PC-3 (cell line): Measurements from ENCODE around the gene TOLLIP. TPM values are rescaled to one million over a fixed set of nuclear protein-coding genes. Genes with fewer than 3 reads are reported as not detected.

ENCODE experiments used
- ATAC-seq: fragments of 200-7000 bp; cut with Tn5 transposase; 2 replicates; pipeline ENCODE4 v1.9.1; 2020; ENCODE audit warnings: mild to moderate bottlenecking, moderate library complexity
- BruUV-seq: library from RNA; stranded (reverse); fragments of 400-500 nt; replicated peaks from 2 replicates; lab custom pipeline; 2021; lab: Mats Ljungman, UMichigan
- CTCF ChIA-PET: fragments of 300-600 bp; sonication (Branson Sonifier 250); formaldehyde crosslinking; loops from one replicate; lab custom pipeline; 2022; ENCODE audit warnings: antibody characterized with exemption; lab: Charles Lee
- POLR2A ChIA-PET: fragments of 300-600 bp; sonication (Branson Sonifier 250); formaldehyde crosslinking; loops from one replicate; lab custom pipeline; 2022; ENCODE audit warnings: antibody characterized with exemption; ENCODE audit not compliant: unreplicated experiment; lab: Charles Lee
- DNase-seq: peaks from one replicate; pipeline ENCODE4 v3.0.0-alpha.2; 2015
- H2AFZ ChIP-seq: fragments of 300-600 bp; sonication (generic); 2 replicates; pipeline ENCODE4 v1.6.0; 2016; ENCODE audit warnings: antibody characterized with exemption, low read length
- H3F3A ChIP-seq: fragments of 300-600 bp; sonication (generic); one replicate; pipeline ENCODE4 v1.6.0; 2017; ENCODE audit warnings: antibody characterized with exemption, low read length, control low read depth, mild to moderate bottlenecking; ENCODE audit not compliant: unreplicated experiment
- H3K27ac ChIP-seq: fragments of 300-600 bp; sonication (generic); 2 replicates; pipeline ENCODE4 v1.5.1; 2016; ENCODE audit warnings: mild to moderate bottlenecking, low read length
- H3K27me3 ChIP-seq: fragments of 300-600 bp; sonication (generic); 2 replicates; pipeline ENCODE4 v1.6.1; 2016; ENCODE audit warnings: low read length, mixed read lengths
- H3K36me3 ChIP-seq: fragments of 300-600 bp; sonication (generic); 2 replicates; pipeline ENCODE4 v1.6.1; 2016; ENCODE audit warnings: low read depth, mixed run types, low read length, mixed read lengths
- H3K4me1 ChIP-seq: fragments of 300-600 bp; sonication (generic); 2 replicates; pipeline ENCODE4 v1.5.1; 2016; ENCODE audit warnings: low read length; ENCODE audit not compliant: insufficient read depth
- H3K4me2 ChIP-seq: fragments of 300-600 bp; sonication (generic); 2 replicates; pipeline ENCODE4 v1.6.0; 2016; ENCODE audit warnings: low read length
- H3K4me3 ChIP-seq: fragments of 300-600 bp; sonication (generic); 2 replicates; pipeline ENCODE4 v1.5.1; 2016; ENCODE audit warnings: mild to moderate bottlenecking, low read length, mixed read lengths
- H3K79me2 ChIP-seq: fragments of 300-600 bp; sonication (generic); 2 replicates; pipeline ENCODE4 v1.6.1; 2017; ENCODE audit warnings: low read length, mixed read lengths
- H3K9ac ChIP-seq: fragments of 300-600 bp; sonication (generic); 2 replicates; pipeline ENCODE4 v1.6.0; 2016; ENCODE audit warnings: mild to moderate bottlenecking, low read length
- H3K9me2 ChIP-seq: fragments of 300-600 bp; sonication (generic); replicated peaks from 2 replicates; pipeline ENCODE4 v1.6.1; 2016; ENCODE audit warnings: mixed run types, low read length, mixed read lengths
- H3K9me3 ChIP-seq: fragments of 300-600 bp; sonication (generic); 2 replicates; pipeline ENCODE4 v1.6.1; 2016; ENCODE audit warnings: low read length, mixed read lengths
- H4K20me1 ChIP-seq: fragments of 300-600 bp; sonication (generic); 2 replicates; pipeline ENCODE4 v1.6.1; 2016; ENCODE audit warnings: low read length, mixed read lengths
- CTCF ChIP-seq: fragments of 300-600 bp; sonication (generic); conservative IDR thresholded peaks from 2 replicates; pipeline ENCODE4 v1.5.1; 2017; ENCODE audit warnings: antibody characterized with exemption, low read depth, mild to moderate bottlenecking, low read length
- EZH2 ChIP-seq: fragments of 300-600 bp; sonication (generic); IDR thresholded peaks from one replicate; pipeline ENCODE4 v1.6.1; 2017; ENCODE audit warnings: antibody characterized with exemption, mild to moderate bottlenecking, low read length; ENCODE audit not compliant: unreplicated experiment
- EZH2phosphoT487 ChIP-seq: fragments of 300-600 bp; sonication (generic); IDR thresholded peaks from 2 replicates; pipeline ENCODE4 v1.6.1; 2018; ENCODE audit warnings: mild to moderate bottlenecking, antibody characterized with exemption, low read length, borderline replicate concordance
- intact Hi-C: fragments of 100-400 bp; cut with micrococcal nuclease; formaldehyde crosslinking; loops from 2 replicates; pipeline ENCODE4 v1.9.0; 2023
- total RNA-seq: library from RNA; depleted of rRNA; stranded (reverse); fragments of >200 nt; gene quantifications from 2 replicates; pipeline ENCODE4 v1.2.3, GENCODE V29; 2014

The TOLLIP gene
- total RNA-seq, 1 experiment from 2014 or later: 43.2 TPM

GRCh38 chr11:1255151-1255550 lies 54.3 kb downstream of the TOLLIP start:
- H3K4me3 ChIP-seq: no peak overlapping the region
- TF ChIP-seq CTCF: no peak
- no peak for TF ChIP-seq EZH2phosphoT487
- TF ChIP-seq EZH2: no peak
- H3F3A ChIP-seq: no peaks in the 10 kb centered on the region
- H3K27me3 ChIP-seq: no peaks in the 10 kb centered on the region
- intact Hi-C loops: no loop called here
- POLR2A ChIA-PET: no interaction called here
- DNase-seq (no peak), ATAC-seq (no peak)
- no peaks in the 10 kb centered on the region for H3K36me3 ChIP-seq
- no peak overlapping the region for H3K27ac ChIP-seq
- H2AFZ ChIP-seq: no peak overlapping the region
- H3K4me2 ChIP-seq: no peak overlapping the region
- no peaks in the 10 kb centered on the region for H3K79me2 ChIP-seq
- CTCF ChIA-PET: no interaction called here
- BruUV-seq: no TSS peak
- H3K9me2 ChIP-seq: no peaks in the 10 kb centered on the region
- H3K4me1 ChIP-seq: no peaks in the 10 kb centered on the region
- H3K9ac ChIP-seq: no peak overlapping the region
- H3K9me3 ChIP-seq: no peaks in the 10 kb centered on the region
- H4K20me1 ChIP-seq: no peaks in the 10 kb centered on the region

GRCh38 chr11:1254733-1255132 lies 54.7 kb downstream of the TOLLIP start:
- Histone ChIP-seq H3K27me3 (no peaks in the 10 kb centered on the region), H3K36me3 (no peaks in the 10 kb centered on the region), H3K4me1 (no peaks in the 10 kb centered on the region), H3K9ac (no peak overlapping the region), H3F3A (no peaks in the 10 kb centered on the region), H3K9me2 (no peaks in the 10 kb centered on the region), H2AFZ (no peak overlapping the region), H3K79me2 (no peaks in the 10 kb centered on the region), H3K4me3 (no peak overlapping the region), H3K27ac (no peak overlapping the region), H3K4me2 (no peak overlapping the region), H4K20me1 (no peaks in the 10 kb centered on the region), H3K9me3 (no peaks in the 10 kb centered on the region)
- TSS peak; percentile 12 for BruUV-seq
- TF ChIP-seq EZH2phosphoT487: no peak
- TF ChIP-seq CTCF: no peak
- TF ChIP-seq EZH2: no peak
- intact Hi-C loops: no loop called here
- CTCF ChIA-PET: no interaction called here
- DNase-seq (no peak), ATAC-seq (no peak)
- POLR2A ChIA-PET: no interaction called here

DNA sequence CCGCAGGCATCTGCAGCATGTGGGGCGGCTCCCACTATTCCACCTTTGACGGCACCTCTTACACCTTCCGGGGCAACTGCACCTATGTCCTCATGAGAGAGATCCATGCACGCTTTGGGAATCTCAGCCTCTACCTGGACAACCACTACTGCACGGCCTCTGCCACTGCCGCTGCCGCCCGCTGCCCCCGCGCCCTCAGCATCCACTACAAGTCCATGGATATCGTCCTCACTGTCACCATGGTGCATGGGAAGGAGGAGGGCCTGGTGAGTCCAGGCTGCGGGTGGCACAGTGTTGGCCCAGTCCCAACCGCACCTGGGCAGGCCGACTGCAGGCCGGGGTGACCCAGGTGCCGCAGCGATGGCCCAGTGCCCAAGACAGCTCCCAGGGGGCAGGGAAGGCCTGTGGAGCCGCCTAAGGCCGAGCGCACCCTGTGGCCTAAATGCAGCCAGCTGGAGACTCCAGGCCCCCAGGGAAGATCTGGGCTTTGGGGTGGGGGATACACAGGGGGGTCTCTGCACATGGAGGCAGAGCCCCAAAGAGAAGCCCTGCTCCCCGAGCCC lies 55.3 kb downstream of the TOLLIP start:
- DNase-seq (no peak), ATAC-seq (no peak)
- H3K9ac ChIP-seq: no peak overlapping the region
- no peaks in the 10 kb centered on the region for H3K36me3 ChIP-seq
- H3K4me2 ChIP-seq: no peak overlapping the region
- H3K9me2 ChIP-seq: no peaks in the 10 kb centered on the region
- ChIA-PET CTCF (no interaction called here), POLR2A (no interaction called here)
- no TSS peak for BruUV-seq
- H3F3A ChIP-seq: no peaks in the 10 kb centered on the region
- H3K27me3 ChIP-seq: no peaks in the 10 kb centered on the region
- H3K4me1 ChIP-seq: no peaks in the 10 kb centered on the region
- H4K20me1 ChIP-seq: no peaks in the 10 kb centered on the region
- H3K9me3 ChIP-seq: no peaks in the 10 kb centered on the region
- H3K4me3 ChIP-seq: no peak overlapping the region
- H3K27ac ChIP-seq: no peak overlapping the region
- no peak for TF ChIP-seq EZH2phosphoT487
- no peak for TF ChIP-seq CTCF
- no peak for TF ChIP-seq EZH2
- no peaks in the 10 kb centered on the region for H3K79me2 ChIP-seq
- intact Hi-C loops: no loop called here
- no peak overlapping the region for H2AFZ ChIP-seq
